Ecto neural progenitor cell (in vitro differentiated cells): ENCODE measurements around the gene PRR23C.

ENCODE experiments used
- DNase-seq: peaks from one replicate; pipeline ENCODE4 v3.0.0-alpha.2; 2018; ENCODE audit warnings: low spot score

Gene PRR23C

GRCh38 chr3:138995706-138996105, 49.0 kb downstream of the PRR23C start:
- DNase-seq, result no peak
